CD4-positive, alpha-beta T cell treated with Interleukin-15 for 1 hour (primary cell): ENCODE results near the gene MICALL2.
"Not testable (repeated sequence)": the region's sequence is repeated elsewhere in the genome, so short reads cannot be mapped to it uniquely, and the experiment has no call there.

Experiments used
- DNase-seq: peaks from one replicate; pipeline ENCODE4 v3.0.0-alpha.2; 2020

The MICALL2 gene

GRCh38 chr7:1447112-1447511, 12.2 kb downstream of the MICALL2 start:
- DNase-seq = no peak

- DNase-seq = no peak
Observed at GRCh38 chr7:1446620-1447032, 12.6 kb downstream of the MICALL2 start.

- DNase-seq = not testable (repeated sequence)
Observed at GRCh38 chr7:1446026-1446425, 13.2 kb downstream of the MICALL2 start.

- no peak for DNase-seq
Observed at GRCh38 chr7:1445341-1445740, 13.9 kb downstream of the MICALL2 start.

GRCh38 chr7:1444925-1445322, 14.3 kb downstream of the MICALL2 start:
- no peak for DNase-seq

- no peak for DNase-seq
Observed at GRCh38 chr7:1444214-1444924, 14.9 kb downstream of the MICALL2 start.

- DNase-seq = not testable (repeated sequence)
Observed at GRCh38 chr7:1443587-1444200, 15.6 kb downstream of the MICALL2 start.

GRCh38 chr7:1442355-1443124, 16.7 kb downstream of the MICALL2 start:
- DNase-seq = no peak

GRCh38 chr7:1441615-1442354, 17.5 kb downstream of the MICALL2 start:
- no peak for DNase-seq

- no peak for DNase-seq
Observed at GRCh38 chr7:1440620-1441019, 18.6 kb downstream of the MICALL2 start.

GRCh38 chr7:1439373-1440363, 19.6 kb downstream of the MICALL2 start:
- no peak for DNase-seq

- no peak for DNase-seq
Observed at GRCh38 chr7:1438821-1439220, 20.4 kb downstream of the MICALL2 start.

GRCh38 chr7:1438208-1438607, 21.1 kb downstream of the MICALL2 start:
- no peak for DNase-seq

- DNase-seq = no peak
Observed at GRCh38 chr7:1437155-1437880, 22.0 kb downstream of the MICALL2 start.

- DNase-seq = no peak
Observed at GRCh38 chr7:1436608-1437007, 22.7 kb downstream of the MICALL2 start.

GRCh38 chr7:1434891-1435670, 24.2 kb downstream of the MICALL2 start:
- DNase-seq = no peak

GRCh38 chr7:1434165-1434718, 25.0 kb downstream of the MICALL2 start:
- no peak for DNase-seq

GRCh38 chr7:1433128-1433920, 25.9 kb downstream of the MICALL2 start:
- DNase-seq = no peak

- peak; percentile 56 for DNase-seq
Observed at GRCh38 chr7:1432411-1433082, 26.7 kb downstream of the MICALL2 start.
